IPS-NIHi7 (cell line): ENCODE results near the gene TIMM17B.
A peak's percentile ranks its signal among the peaks of the same experiment; 100 is the strongest.

Experiments
- DNase-seq: peaks from one replicate; pipeline ENCODE4 v3.0.0; 2012; ENCODE audit warnings: mixed read lengths; ENCODE audit errors: extremely low spot score

Gene TIMM17B

GRCh38 chrX:48897625-48898306 lies at the start of gene TIMM17B, which contains the start of gene PQBP1:
TSS of gene TIMM17B (minus strand) at chrX:48897768. CDS start at chrX:48897749, 19 bp downstream.
TSS of gene PQBP1 (plus strand) at chrX:48897930. CDS start at chrX:48898510, 580 bp downstream.
- peak; percentile 78 for DNase-seq

DNA sequence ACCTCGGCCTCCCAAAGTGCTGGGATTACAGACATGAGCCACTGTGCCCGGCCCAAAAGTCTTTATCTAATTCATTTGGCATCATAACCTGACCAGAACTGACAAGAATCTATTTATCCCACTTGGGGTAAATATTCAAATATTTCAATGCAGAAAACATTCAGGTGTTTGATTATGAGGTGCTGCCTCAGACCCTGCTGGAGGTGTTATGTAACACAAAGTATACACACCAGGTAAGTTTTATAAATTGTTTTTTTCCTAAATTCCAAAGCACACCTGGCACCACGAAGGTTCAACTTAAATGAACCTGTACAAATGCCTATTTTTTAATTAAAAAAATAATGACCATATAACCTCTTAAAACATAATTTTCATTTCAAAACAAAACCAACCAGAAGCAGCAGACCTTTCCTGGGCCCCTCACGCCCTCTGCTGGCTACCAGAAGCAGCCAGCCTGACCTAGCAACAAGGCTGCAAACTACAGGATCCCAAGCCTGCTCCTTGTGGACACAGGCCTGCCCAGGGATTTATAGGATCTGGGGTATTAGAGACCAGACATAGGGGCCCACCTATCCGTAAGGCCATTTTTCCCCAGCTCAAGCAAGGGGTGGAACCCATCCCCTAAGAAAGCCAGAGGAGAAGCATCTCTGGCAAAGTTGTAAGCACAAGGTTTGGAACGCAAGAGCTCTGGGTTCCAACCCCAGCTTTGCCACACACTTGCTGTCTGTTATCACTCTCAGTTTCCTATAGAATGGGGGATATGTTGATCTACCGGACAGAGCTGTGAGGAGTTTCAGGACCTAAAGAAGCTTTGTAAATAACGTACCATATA lies 48.2 kb upstream of the TIMM17B start:
- DNase-seq = peak; percentile 65

- no peak for DNase-seq
These were observed 45.3 kb upstream of the TIMM17B start for GRCh38 chrX:48942895-48943294.

DNA sequence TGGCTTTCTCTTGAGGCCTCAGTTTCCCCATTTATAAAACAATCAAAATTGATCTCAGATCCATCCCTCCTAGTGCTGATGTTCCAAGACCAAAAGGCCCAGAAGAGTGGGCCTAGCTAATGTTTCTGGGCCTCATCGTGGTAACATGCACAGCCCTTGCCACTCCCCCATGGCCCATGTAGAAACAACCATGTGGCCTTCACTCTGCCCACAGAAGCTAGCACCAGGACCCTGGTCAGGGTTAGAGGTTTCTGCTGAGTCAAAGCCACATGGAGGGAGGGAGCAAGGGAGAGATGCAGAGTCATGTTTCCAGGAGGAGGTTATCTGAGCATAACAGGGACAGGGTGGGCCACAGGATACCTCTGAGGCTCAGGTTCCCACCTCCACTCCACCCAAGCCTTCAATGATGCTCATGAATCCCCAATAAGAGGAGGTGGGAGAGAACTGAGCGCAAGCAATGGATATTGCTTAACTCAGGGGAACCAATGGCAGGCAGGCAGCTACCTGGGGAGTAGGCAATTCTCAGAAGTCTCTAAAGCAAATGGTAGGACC lies 42.9 kb upstream of the TIMM17B start:
- DNase-seq = no peak

- no peak for DNase-seq
These were observed 42.1 kb upstream of the TIMM17B start for GRCh38 chrX:48939524-48940228.

GRCh38 chrX:48938721-48939425 lies 41.3 kb upstream of the TIMM17B start:
- DNase-seq = no peak

GRCh38 chrX:48937054-48937907 lies 39.7 kb upstream of the TIMM17B start:
- peak; percentile 35 for DNase-seq

- no peak for DNase-seq
These were observed 39.0 kb upstream of the TIMM17B start for GRCh38 chrX:48936429-48937053.

- DNase-seq = no peak
These were observed 37.7 kb upstream of the TIMM17B start for GRCh38 chrX:48935301-48935670.

DNA sequence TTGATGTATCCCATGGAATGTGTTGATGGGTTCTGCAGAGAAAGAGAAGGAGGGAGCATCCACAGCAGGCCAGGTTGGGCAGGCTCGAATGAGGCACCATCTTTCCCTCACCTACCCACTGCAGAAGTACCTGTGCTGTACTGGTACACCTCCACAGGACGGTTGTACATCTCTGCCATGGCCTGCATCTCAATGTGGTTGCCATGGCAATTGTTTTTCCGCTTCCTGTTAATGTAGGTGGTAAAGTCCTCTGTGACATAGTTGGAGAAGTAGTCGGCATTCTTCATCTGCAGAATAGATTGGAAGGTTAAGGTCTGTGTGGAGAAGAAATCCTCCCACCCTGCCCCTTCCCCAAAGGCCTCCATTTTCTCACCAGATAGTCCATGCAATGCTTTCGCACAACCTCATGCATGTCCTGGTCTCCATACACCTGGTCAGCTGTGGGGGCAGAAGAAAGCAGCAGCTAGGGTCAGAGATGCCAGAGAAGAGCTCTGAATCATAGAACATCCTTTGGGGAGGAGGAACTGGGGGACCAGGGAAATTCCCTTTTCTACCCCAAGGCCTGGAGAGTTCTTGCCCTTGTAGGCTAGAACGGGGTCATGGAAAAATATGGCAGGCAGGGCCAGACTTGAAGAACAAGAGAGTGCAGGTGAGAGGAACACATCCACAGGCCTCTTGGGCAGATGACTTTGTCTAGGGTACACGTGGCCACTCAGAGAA lies 37.2 kb upstream of the TIMM17B start:
- DNase-seq = no peak

DNA sequence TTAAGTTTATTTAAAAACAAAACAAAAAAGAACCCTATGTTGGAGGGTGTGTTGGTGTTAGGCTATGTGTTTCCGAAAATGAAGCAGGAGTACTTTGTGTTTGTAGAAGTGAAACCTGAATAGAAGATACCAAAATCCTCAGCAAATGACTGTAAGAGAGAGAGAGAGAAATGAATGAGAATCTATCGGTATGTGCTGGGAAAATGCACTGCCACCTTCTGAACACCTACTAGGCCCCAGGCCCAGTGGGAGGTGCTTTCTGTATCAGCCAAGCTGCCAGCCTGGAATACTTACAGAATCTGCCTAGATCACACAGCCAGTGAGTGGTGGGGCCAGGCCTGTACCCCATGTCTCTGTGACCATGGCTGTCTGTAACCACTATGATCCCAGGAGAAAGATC lies 36.2 kb upstream of the TIMM17B start:
- DNase-seq = no peak

DNA sequence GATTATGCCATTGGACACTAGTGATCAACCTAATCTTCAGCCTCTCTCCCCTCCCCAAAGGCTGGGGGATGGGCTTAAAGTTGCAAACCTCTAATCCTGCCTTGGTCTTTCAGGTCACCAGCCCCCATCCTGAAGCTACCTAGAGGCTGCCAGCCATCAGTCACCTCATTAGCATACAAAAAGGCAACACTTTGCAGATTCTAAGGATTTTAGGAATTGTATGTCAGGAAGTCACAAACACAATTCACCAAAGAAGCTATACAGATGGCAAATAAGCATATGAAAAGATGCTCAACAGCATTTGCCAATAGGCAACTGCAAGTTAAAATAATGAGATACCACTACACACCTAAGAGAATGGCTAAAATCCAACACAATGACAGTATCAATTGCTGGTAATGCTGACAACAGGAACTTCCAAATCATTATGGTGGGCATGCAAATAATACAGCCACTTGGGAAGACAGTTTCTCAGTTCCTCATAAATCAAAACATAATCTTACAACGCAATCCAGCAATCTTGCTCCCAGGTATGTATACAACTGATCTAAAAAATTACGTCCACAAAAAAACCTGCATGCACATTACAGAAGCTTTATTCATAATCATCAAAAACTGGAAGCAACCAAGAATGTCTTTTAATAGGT lies 30.3 kb upstream of the TIMM17B start:
- DNase-seq = no peak

DNA sequence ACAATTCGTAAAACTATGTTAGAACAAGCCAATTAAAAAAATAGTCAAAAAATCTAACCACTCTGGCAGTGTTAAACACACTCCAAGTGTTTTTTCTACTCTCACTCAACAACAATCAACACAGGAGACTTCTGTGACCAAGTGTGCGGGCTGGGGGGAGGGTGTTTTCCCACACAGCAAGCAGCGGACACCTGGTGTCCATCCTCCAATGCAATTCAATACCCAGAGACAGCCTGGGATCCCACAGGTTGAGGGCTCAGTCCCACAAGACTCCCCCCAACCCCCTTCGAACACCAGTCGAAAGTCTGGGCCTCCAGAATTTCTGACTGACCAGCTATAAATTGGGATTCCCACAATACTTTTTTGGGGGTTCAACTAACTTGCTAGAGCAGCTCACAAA lies 29.6 kb upstream of the TIMM17B start:
- peak; percentile 34 for DNase-seq

DNA sequence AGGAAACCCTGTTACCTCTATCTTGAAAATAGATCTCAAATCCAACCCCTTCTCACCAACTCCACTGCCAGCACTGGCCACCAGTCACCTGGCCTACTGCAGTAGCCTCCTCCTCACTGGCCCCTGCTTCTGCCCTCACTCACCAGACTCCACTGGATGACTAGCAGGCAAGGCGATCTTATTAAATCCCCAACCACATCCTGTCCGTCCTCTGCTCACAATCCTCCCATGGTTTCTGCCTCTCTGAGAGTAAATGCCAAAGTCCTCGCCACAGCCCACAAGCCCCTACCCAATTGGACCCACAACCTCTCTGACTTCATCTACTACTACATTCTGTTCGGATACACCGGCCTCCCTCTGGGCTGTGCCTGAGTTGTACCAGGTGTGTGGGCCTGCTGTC lies 26.7 kb upstream of the TIMM17B start:
- no peak for DNase-seq

- no peak for DNase-seq
These were observed 26.2 kb upstream of the TIMM17B start for GRCh38 chrX:48923771-48924170.

DNA sequence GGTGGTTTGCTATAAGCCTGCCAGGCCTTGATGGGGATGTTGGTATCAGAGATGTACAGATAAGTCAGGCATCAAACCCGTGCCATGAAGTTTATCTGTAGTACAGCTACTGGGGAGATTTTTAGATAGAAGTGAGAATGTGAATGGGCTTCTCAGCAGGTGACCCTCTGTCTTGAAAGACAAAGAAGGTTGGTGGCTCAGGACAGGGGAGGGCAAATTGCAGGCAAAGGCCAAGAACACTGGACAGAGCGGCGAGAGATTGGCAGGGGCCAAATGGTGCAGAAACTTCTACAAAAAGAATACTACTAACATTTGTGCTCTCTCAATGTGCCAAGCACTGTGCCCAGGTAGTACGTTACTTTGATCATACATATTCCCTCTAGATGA lies 23.1 kb upstream of the TIMM17B start:
- DNase-seq = no peak

DNA sequence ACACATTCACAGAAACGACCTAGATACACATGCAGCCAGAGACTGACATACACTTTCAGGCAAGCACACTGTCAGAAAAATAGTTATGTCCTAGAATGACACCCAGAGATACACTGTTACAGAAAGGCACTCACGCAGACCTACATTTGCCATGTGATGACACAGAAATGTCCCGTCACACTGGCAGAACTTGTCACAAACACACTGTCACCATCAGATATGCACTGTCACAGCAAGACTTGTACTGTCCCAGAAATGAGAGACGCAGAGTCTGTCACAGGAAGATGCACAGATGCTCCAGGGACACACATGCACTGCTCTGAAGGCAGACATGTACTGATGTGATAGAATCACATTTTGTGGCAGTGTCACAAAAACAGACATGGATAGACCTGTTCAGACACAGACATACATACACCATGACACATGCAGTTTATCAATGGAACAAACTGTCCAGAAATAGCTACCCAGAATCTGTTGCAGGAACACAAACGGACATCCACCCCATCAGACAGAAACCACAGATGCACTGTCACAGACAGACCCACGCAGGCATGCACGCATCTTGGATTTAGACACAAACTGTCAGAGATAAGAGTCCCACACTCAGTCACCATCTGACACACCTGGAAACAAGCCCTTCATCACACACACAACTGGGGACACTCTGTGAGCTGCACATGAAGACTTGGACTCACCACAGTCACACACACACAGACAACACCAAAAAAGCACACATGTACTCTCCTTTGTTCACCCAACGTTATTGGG lies 22.6 kb upstream of the TIMM17B start:
- no peak for DNase-seq

DNA sequence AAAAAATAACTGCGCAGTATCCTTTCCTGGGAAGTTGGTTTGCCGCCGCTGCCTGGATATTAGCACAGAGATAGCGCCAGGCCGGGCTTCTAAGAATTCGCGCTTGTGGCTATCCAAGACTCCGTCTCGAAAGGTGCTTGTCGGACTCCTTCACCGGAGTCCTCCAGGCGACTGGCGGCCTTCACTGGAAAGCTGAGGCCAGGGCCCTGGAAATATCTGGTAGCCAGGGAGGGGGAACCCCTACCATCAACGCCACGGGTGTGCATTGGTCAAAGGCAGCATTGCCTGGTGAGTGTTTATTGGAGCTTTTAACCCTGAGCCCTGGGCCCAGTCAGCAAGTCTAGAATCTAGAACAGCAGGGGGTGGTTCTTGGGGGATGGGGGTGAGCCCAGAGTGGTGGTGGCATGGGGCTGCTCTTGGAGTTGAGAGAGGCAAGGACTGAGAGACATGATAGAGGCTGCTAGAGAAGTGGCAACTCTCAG lies 21.8 kb upstream of the TIMM17B start:
- DNase-seq = no peak
